HG03060 (cell line): Measurements from ENCODE around the gene TXNRD2.
"Not testable (repeated sequence)": the region's sequence is repeated elsewhere in the genome, so short reads cannot be mapped to it uniquely, and the experiment has no call there.

Source experiments
- ATAC-seq: cut with Tn5 transposase; IDR thresholded peaks from one replicate; pipeline ENCODE4 v1.9.1; 2021; ENCODE audit warnings: low read depth, moderate number of reproducible peaks; ENCODE audit not compliant: unreplicated experiment

Gene TXNRD2

GRCh38 chr22:19930551-19931486 lies 10.8 kb downstream of the TXNRD2 start:
- no peak for ATAC-seq

- no peak for ATAC-seq
These were observed 11.8 kb downstream of the TXNRD2 start for GRCh38 chr22:19929586-19930550.

GRCh38 chr22:19928207-19928606 lies 13.4 kb downstream of the TXNRD2 start:
- ATAC-seq: no peak

GRCh38 chr22:19927696-19928095 lies 13.9 kb downstream of the TXNRD2 start:
- no peak for ATAC-seq

GRCh38 chr22:19926028-19926427 lies 15.6 kb downstream of the TXNRD2 start:
- not testable (repeated sequence) for ATAC-seq

- no peak for ATAC-seq
These were observed 17.6 kb downstream of the TXNRD2 start for GRCh38 chr22:19923914-19924513.

GRCh38 chr22:19921544-19922081 lies 20.0 kb downstream of the TXNRD2 start:
- ATAC-seq: no peak

GRCh38 chr22:19919701-19920363 lies 21.8 kb downstream of the TXNRD2 start:
- ATAC-seq: no peak

- no peak for ATAC-seq
These were observed 23.1 kb downstream of the TXNRD2 start for GRCh38 chr22:19918332-19919106.

GRCh38 chr22:19917389-19918138 lies 24.1 kb downstream of the TXNRD2 start:
- ATAC-seq: no peak

GRCh38 chr22:19916941-19917340 lies 24.7 kb downstream of the TXNRD2 start:
- no peak for ATAC-seq

GRCh38 chr22:19916006-19916405 lies 25.6 kb downstream of the TXNRD2 start:
- no peak for ATAC-seq

GRCh38 chr22:19915287-19915954 lies 26.2 kb downstream of the TXNRD2 start:
- no peak for ATAC-seq

- no peak for ATAC-seq
These were observed 27.2 kb downstream of the TXNRD2 start for GRCh38 chr22:19914201-19914943.

- no peak for ATAC-seq
These were observed 28.2 kb downstream of the TXNRD2 start for GRCh38 chr22:19913337-19913936.

GRCh38 chr22:19912271-19912999 lies 29.2 kb downstream of the TXNRD2 start:
- no peak for ATAC-seq
